ENCODE measurements around the gene ZMYND15.
"Not testable (repeated sequence)": the region's sequence is repeated elsewhere in the genome, so short reads cannot be mapped to it uniquely, and the experiment has no call there.

ZMYND15 gene, protein sequence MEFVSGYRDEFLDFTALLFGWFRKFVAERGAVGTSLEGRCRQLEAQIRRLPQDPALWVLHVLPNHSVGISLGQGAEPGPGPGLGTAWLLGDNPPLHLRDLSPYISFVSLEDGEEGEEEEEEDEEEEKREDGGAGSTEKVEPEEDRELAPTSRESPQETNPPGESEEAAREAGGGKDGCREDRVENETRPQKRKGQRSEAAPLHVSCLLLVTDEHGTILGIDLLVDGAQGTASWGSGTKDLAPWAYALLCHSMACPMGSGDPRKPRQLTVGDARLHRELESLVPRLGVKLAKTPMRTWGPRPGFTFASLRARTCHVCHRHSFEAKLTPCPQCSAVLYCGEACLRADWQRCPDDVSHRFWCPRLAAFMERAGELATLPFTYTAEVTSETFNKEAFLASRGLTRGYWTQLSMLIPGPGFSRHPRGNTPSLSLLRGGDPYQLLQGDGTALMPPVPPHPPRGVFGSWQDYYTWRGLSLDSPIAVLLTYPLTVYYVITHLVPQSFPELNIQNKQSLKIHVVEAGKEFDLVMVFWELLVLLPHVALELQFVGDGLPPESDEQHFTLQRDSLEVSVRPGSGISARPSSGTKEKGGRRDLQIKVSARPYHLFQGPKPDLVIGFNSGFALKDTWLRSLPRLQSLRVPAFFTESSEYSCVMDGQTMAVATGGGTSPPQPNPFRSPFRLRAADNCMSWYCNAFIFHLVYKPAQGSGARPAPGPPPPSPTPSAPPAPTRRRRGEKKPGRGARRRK

GRCh38 chr17:4739122-4740024, at the start of gene ZMYND15, which contains the start of gene CXCL16:
Gene ZMYND15, plus strand, starts transcription at chr17:4739833. Its CDS starts 716 bp downstream, at chr17:4740549.
Gene CXCL16, minus strand, starts transcription at chr17:4739928. Its CDS starts 589 bp downstream, at chr17:4739339.
- DNase-seq = peak; percentile 85

DNA sequence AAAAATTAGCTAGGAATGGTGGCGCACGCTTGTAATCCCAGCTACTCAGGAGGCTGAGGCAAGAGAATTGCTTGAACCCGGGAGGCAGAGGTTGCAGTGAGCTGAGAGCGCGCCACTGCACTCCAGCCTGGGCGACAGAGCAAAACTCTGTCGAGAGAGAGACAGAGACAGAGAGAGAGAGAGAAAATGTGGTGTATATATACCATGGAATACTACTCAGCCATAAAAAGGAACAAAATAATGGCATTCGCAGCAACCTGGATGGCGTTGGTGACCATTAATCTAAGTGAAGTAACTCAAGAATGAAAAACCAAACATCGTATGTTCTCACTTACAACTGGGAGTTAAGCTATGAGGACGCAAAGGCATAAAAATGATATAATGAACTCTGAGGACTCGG, 49.8 kb upstream of the ZMYND15 start:
- DNase-seq = not testable (repeated sequence)

DNA sequence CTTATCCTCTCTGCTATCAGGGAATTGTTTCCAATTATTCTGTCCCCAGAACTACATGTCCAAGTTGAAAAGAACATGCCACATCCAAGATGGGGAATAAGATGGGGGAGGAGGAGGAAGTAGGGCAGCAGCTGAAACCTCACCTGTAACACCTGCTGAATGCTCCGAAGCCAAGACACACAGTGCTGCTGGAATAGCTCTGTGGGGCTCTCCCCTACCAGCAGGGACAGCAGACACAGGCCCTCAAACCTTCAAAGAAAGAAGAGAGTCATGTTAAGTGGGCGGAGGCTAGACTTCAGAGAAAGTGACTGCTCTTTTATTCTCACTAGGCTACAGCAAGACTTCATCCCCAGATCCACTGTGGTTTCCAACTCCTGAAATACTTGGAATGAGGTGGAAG, 48.9 kb upstream of the ZMYND15 start:
- no peak for DNase-seq

DNA sequence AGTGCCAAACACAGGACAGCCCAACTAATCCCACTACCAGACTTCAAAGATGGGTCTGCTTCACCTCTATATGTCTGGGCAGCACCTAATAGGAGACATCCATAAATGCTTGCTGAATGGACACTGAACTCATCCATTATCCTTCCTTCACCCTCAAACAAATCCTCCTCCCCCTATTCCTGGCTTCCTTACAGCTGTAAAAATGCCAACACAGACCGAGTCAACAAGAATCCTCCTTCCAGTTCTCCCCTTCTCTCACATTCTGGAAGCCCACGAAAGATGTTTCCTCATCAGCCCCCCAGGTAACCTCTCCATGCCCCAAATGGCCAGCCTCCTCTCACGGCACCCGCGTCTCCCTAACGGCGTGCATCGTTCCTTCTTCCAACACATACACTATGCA, 47.9 kb upstream of the ZMYND15 start:
- DNase-seq = no peak

DNA sequence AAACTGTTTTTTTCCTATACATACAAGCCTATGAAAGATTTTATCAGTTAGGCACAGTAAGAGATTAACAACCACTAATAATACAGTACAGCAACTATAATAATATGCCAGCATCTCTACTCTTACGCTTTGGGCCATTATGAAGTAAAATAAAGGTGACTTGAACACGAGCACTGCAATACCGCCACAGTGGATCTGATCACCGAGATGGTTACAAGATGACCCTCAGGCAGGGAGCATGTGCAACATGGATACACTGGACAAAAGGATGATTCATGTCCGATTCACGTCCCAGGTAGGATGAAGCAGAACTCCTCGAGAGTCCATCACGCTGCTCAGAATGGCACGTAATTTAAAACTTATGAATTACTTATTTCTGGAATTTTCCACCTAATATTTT, 46.2 kb upstream of the ZMYND15 start:
- DNase-seq = no peak

- peak; percentile 30 for DNase-seq
These were observed 43.2 kb upstream of the ZMYND15 start for GRCh38 chr17:4696437-4696805.

- DNase-seq = not testable (repeated sequence)
These were observed 40.1 kb upstream of the ZMYND15 start for GRCh38 chr17:4699401-4700056.

- DNase-seq = no peak
These were observed 38.5 kb upstream of the ZMYND15 start for GRCh38 chr17:4701116-4701515.

DNA sequence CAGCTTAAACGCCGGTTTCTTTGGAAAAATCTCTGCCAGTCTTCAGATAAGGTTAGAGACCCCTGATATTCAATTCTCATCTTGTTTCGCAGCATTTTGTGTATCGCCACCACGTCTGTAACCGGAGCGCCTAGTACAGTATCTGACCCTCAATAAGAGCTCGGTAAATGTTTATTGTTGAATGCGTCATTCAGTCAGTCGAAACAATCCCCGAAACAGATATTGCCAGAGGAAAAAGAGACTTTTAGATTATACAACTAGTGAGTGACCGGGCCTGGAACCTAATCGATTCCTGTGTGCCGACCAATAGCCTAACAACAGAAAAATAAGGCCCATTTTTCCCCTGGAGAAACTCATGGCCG, 36.3 kb upstream of the ZMYND15 start:
- no peak for DNase-seq

DNA sequence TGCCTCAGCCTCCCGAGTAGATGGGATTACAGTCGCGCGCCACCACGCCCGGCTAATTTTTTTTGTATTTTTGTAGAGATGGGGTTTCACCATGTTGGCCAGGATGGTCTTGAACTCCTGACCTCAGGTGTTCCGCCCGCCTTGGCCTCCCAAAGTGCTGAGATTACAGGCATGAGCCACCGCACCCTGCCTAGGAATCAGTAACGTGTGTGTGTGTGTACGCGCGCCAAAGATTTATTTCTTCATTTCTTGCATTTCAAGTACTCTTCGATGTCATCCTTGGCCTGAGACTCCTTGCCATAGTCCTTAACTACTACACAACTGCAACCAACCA, 35.1 kb upstream of the ZMYND15 start:
- not testable (repeated sequence) for DNase-seq

- DNase-seq = no peak
These were observed 34.6 kb upstream of the ZMYND15 start for GRCh38 chr17:4704991-4705390.

DNA sequence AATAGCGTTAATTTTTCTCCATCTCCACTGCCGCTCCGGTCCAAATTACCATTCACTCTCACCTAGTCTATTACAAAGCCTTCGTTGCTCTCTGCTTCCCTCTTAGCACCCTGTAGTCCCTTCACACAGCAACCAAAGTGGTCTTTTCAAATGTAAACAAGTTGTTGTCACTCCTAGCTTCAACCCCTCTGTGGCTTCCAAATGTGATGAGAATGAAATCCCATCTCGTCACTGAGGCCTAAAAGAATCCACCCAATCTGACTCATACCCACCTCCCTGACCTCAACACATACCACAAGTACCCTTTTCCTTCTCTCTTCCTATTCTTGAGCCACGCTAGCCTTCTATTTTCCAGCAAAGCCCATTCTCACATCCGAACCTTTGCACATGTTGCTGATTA, 33.5 kb upstream of the ZMYND15 start:
- DNase-seq = peak; percentile 31

DNA sequence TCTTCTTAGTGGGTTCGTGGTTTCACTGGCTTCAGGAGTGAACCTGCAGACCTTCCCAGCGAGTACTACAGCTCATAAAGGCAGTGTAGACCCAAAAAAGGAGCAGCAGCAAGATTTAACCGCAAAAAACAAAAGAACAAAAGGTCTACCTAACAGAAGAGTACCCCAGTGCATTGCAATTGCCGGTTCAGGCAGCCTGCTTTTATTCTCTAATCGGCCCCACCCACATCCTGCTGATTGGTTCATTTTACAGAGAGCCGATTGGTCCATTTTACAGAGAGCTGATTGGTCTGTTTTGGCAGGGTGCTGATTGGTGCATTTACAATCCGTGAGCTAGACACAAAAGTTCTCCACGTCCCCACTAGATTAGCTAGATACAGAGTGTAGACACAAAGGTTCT, 31.2 kb upstream of the ZMYND15 start:
- DNase-seq = no peak

DNA sequence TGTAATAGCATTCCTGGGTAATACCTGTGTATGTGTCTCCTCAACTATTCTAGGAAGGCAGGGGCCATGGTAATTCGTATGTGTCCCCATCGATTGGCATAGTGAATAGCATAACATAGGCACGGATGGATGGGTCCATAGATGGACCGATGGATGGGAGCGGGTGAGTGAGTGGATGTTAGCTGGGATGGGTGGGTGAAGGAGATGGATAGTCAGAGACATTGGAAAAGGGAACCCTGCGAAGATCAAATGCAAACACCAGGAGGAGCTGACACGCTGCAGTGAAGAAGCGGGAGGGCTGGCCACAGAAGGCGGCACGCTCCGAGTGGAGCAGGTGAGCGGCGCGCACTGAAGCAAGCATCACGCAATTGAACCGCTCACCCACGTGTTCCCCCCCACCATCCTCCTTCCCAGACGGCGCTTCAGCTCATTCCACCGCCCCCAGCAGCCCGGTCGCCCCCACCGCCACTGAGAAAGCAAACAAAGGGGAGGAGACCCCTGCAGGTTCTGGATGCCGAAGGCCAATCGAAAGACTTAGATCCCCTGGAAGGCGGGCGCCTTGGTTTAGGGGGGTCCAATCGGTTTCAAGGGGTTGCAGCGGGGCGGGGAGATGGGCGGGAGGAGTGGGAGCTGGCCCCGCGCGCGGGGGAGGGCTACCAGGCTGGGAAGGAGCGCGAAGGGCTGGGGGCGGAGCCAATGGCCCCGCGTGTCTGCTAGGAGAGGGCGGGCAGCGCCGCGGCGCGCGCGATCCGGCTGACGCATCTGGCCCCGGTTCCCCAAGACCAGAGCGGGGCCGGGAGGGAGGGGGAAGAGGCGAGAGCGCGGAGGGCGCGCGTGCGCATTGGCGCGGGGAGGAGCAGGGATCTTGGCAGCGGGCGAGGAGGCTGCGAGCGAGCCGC, 29.6 kb upstream of the ZMYND15 start, which contains the start of gene ARRB2:
ARRB2 (plus strand) TSS at position 839 of the 899 bp plus-strand sequence. CDS start 90 bp downstream, outside the sequence.
- peak; percentile 99 for DNase-seq

GRCh38 chr17:4710693-4711634, 28.7 kb upstream of the ZMYND15 start:
- DNase-seq = no peak

GRCh38 chr17:4711661-4712181, 27.9 kb upstream of the ZMYND15 start:
- peak; percentile 90 for DNase-seq

GRCh38 chr17:4712526-4712925, 27.1 kb upstream of the ZMYND15 start:
- peak; percentile 66 for DNase-seq

DNA sequence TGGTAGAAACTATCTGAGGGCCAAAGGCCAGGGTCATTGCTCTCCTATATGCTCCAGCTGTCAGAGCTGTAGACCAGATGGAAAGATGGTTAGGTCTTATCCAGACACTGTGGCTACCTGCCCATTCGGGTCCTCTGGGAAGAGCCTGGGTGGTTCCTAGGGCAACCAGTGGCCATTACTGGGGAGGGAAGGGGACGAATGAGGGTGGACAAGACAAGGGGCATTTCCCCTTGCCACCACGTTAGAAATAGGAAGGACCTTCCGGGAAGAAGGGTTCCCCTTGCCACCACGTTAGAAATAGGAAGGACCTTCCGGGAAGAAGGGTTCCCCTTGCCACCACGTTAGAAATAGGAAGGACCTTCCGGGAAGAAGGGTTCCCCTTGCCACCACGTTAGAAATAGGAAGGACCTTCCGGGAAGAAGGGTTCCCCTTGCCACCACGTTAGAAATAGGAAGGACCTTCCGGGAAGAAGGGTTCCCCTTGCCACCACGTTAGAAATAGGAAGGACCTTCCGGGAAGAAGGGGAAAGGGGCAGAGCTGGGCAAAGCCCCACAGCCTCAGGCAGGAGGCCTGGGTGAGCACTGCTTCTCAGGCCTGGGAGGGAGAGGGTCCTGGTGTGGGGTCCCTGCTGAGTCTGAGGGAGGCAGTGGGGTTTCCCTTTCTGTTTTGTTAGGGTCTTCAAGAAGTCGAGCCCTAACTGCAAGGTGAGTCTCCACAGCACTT, 25.1 kb upstream of the ZMYND15 start:
- DNase-seq = not testable (repeated sequence)

GRCh38 chr17:4715063-4715744, 24.4 kb upstream of the ZMYND15 start:
- no peak for DNase-seq
